CD8-positive, alpha-beta memory T cell (primary cell): Measurements from ENCODE around the gene PMS2. TPM values are rescaled to one million over a fixed set of nuclear protein-coding genes. Genes with fewer than 3 reads are reported as not detected.

ENCODE experiments used
- CTCF ChIA-PET: fragments of 350-600 bp; sonication (Branson Sonifier 250); formaldehyde crosslinking; loops from one replicate; lab custom pipeline; 2021; ENCODE audit warnings: antibody characterized with exemption; lab: Charles Lee
- POLR2A ChIA-PET: fragments of 350-600 bp; sonication (Branson Sonifier 250); formaldehyde crosslinking; loops from one replicate; lab custom pipeline; 2021; ENCODE audit warnings: antibody characterized with exemption; lab: Charles Lee
- DNase-seq, 5 donors: peaks; one replicate each; pipeline versions ENCODE4 v3.0.0 to v3.0.0-alpha.2; 2020 to 2022; ENCODE audit warnings: mixed read lengths in 1 of 5
- H3K27ac ChIP-seq: one replicate; pipeline ENCODE4 v1.7.0; 2013; ENCODE audit warnings: low read depth, mild to moderate bottlenecking, low read length, moderate library complexity
- H3K27me3 ChIP-seq: 2 replicates; pipeline ENCODE4 v1.7.0; 2013; ENCODE audit warnings: low read length, mild to moderate bottlenecking; ENCODE audit not compliant: insufficient read depth, poor library complexity, severe bottlenecking
- H3K36me3 ChIP-seq: 2 replicates; pipeline ENCODE4 v1.7.0; 2013; ENCODE audit warnings: mild to moderate bottlenecking, low read length, moderate library complexity; ENCODE audit not compliant: insufficient read depth
- H3K4me1 ChIP-seq: 2 replicates; pipeline ENCODE4 v1.7.0; 2013; ENCODE audit warnings: mild to moderate bottlenecking, low read length, moderate library complexity; ENCODE audit not compliant: insufficient read depth
- H3K4me3 ChIP-seq: 2 replicates; pipeline ENCODE4 v1.7.0; 2013; ENCODE audit warnings: mild to moderate bottlenecking, low read length
- H3K9me3 ChIP-seq: 2 replicates; pipeline ENCODE4 v1.7.0; 2013; ENCODE audit warnings: mild to moderate bottlenecking, low read length
- H3K27ac Mint-ChIP-seq, 8 donors: one replicate each; pipeline ENCODE4 v1.8.0; 2020 to 2021; ENCODE audit warnings: mixed read lengths in 8 of 8, mild to moderate bottlenecking in 6 of 8, inconsistent platforms in 3 of 8, moderate library complexity in 3 of 8
- H3K27me3 Mint-ChIP-seq, 2 donors: one replicate each; pipeline ENCODE4 v1.8.0; 2020 to 2021; ENCODE audit warnings: mixed read lengths in 2 of 2, mild to moderate bottlenecking in 1 of 2, moderate library complexity in 1 of 2
- H3K36me3 Mint-ChIP-seq, 3 donors: one replicate each; pipeline ENCODE4 v1.8.0; 2020 to 2021; ENCODE audit warnings: mixed read lengths in 3 of 3, inconsistent platforms in 1 of 3, mild to moderate bottlenecking in 1 of 3
- H3K4me1 Mint-ChIP-seq, 3 donors: one replicate each; pipeline ENCODE4 v1.8.0; 2020 to 2021; ENCODE audit warnings: mixed read lengths in 3 of 3, inconsistent platforms in 1 of 3, mild to moderate bottlenecking in 1 of 3
- H3K4me3 Mint-ChIP-seq, 7 donors: one replicate each; pipeline ENCODE4 v1.8.0; 2020 to 2021; ENCODE audit warnings: mixed read lengths in 7 of 7, mild to moderate bottlenecking in 6 of 7, moderate library complexity in 4 of 7, inconsistent platforms in 2 of 7
- H3K9me3 Mint-ChIP-seq, 5 donors: one replicate each; pipeline ENCODE4 v1.8.0; 2020 to 2022; ENCODE audit warnings: mixed read lengths in 5 of 5, mild to moderate bottlenecking in 3 of 5, moderate library complexity in 2 of 5, inconsistent platforms in 1 of 5
- polyA plus RNA-seq: library from polyadenylated mRNA; unstranded; fragments of 300-500 nt; fragmentation: Illumina TruSeq; gene quantifications from one replicate; pipeline ENCODE4 v1.2.3, GENCODE V29; 2021
- total RNA-seq, 2 experiments: library from RNA; stranded (reverse); gene quantifications; one replicate each; pipeline ENCODE4 v1.2.3, GENCODE V29; 2021

PMS2 gene
- total and polyA plus RNA-seq, 3 experiments from 2014 or later, result 16.7 to 26.0 (median 22.6) TPM

DNA sequence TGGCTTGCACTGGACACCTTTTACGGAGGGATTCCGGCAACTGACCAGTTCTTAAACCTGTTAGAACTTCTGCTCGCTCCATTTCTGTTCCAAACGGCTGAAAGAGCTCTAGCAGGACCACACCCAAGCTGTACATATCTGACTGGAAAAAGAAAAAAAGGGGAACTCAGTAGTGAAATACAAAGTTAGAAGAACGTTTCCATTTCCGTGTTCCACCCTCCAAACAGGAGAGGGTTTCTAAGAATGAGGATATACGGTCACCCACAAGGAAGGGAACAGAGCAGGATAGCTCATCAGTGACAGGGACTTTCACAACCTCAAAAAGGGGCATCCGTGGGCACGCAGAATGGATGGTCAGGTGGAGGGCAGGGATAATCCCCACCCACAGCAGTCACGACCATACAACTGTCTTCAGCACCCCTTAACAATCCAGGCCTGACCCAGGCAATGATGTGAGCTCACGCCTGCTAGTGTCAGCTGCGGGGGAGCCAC, 18.0 kb upstream of the PMS2 start:
- Histone ChIP-seq H3K27me3 (no peaks in the 10 kb centered on the region), H3K4me3 (peak overlapping the region; percentile 59), H3K27ac (peak overlapping the region; percentile 59), H3K36me3 (peaks cover 26% of the 10 kb centered on the region), H3K9me3 (no peaks in the 10 kb centered on the region), H3K4me1 (peaks cover 20% of the 10 kb centered on the region)
- H3K9me3 Mint-ChIP-seq, result no peaks in the 10 kb centered on the region
- H3K27ac Mint-ChIP-seq, result peak overlapping the region; percentile 74 to 97 (median 90)
- CTCF ChIA-PET, result interaction anchor here (1.0 to 1.5 kb wide), 3 partner anchors 12 to 18 kb away, joined by 3 to 6 read pairs (median 4); partner anchors contain the start of genes AIMP2 and PMS2
- H3K4me1 Mint-ChIP-seq, result peaks cover 28 to 32% (median 30%) of the 10 kb centered on the region in 3 donors
- H3K27me3 Mint-ChIP-seq, result no peaks in the 10 kb centered on the region
- peaks cover 15 to 88% (median 26%) of the 10 kb centered on the region in 3 donors for H3K36me3 Mint-ChIP-seq
- DNase-seq, result no peak
- POLR2A ChIA-PET, result interaction anchor here (0.6 kb wide), 1 partner anchor 29 kb away, joined by 3 read pairs; no protein-coding TSS in a partner anchor
- peak overlapping the region in 4 of 7 donors; percentile 75 to 88 (median 82) for H3K4me3 Mint-ChIP-seq

DNA sequence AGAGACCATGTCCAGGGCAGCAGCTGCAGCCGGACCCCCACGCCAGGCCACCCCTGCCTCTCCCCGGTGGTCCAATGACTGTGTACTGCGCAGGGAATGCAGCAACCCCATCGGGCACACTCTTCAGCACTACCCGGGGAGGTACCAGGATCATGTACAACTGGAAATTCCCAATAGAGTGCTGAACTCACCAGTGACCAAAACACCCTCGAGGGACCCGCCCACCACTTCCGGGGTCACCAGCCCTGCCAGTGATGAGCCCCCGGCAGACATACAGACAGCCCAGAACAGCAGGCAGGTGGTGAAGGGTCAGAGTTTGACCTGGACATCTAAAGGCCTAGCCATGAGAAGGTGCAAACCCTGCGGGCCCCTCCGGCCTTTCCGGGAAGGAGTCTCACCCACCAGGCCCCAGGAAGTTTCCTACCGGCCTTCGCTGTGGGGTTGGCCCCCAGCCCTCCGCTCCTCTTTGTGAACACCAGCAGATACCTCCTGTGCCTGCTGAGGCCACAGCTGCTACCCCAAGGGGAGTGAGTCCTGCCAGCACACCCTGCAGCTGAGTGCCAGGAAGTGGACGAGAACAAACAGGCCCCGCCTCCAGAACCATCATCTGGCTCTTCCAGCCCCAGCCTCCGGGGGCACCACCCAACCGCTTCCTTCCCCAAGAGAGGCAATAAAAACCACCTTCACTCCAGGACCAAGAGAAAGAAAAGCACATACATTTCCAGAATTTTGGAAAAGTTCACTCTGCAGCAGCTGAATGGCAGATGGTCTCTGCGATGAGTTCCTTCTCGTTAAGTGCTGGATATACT, 17.4 kb upstream of the PMS2 start:
- Histone ChIP-seq H3K4me1 (peaks cover 20% of the 10 kb centered on the region), H3K27ac (peak overlapping the region; percentile 59), H3K4me3 (peak overlapping the region; percentile 59), H3K36me3 (peaks cover 32% of the 10 kb centered on the region), H3K9me3 (no peaks in the 10 kb centered on the region), H3K27me3 (no peaks in the 10 kb centered on the region)
- Mint-ChIP-seq H3K36me3 (peaks cover 15 to 89% (median 27%) of the 10 kb centered on the region in 3 donors), H3K4me1 (peaks cover 22 to 25% (median 24%) of the 10 kb centered on the region in 3 donors), H3K27me3 (no peaks in the 10 kb centered on the region), H3K4me3 (peak overlapping the region; percentile 69 to 88 (median 78)), H3K27ac (peak overlapping the region; percentile 80 to 97 (median 90)), H3K9me3 (no peaks in the 10 kb centered on the region)
- peak; percentile 55 to 79 (median 68) for DNase-seq
- ChIA-PET POLR2A (interaction anchor here (0.5 kb wide), 1 partner anchor 29 kb away, joined by 4 read pairs; no protein-coding TSS in a partner anchor), CTCF (interaction anchor here (1.0 to 1.8 kb wide), 6 partner anchors 13 to 297 kb away, joined by 3 to 6 read pairs (median 4); partner anchors contain the start of genes AIMP2 and PMS2)

DNA sequence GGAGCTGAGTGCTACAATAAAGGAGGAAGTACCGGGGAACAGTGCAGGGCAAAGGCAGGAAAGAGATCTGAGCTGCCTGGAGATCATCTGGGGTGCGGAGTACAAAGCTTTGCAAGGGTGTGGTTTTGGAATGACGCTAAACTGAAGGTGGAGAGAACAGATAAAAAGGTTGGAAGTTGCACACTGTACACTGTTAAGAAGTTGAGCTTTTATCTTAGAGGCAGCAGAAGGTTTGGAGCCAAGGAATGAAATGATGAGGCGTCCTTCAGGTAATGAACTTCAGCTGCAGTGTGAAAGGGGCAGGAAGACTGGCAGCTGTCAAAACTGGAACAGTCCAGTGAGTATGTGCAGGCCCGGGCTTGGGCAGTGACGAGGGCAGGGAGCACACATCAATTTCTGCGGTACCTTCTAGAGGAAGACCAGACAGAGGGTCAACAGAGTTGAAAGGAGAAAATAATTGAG, 15.2 kb upstream of the PMS2 start:
- Mint-ChIP-seq H3K9me3 (no peaks in the 10 kb centered on the region), H3K4me3 (peak overlapping the region in 1 of 7 donors; percentile 51), H3K4me1 (peaks cover 18 to 23% (median 18%) of the 10 kb centered on the region in 3 donors), H3K36me3 (peaks cover 15 to 90% (median 29%) of the 10 kb centered on the region in 3 donors), H3K27ac (peak overlapping the region in 5 of 8 donors; percentile 28 to 91 (median 62)), H3K27me3 (peaks cover 0 to 2% of the 10 kb centered on the region in 2 donors)
- no peak for DNase-seq
- Histone ChIP-seq H3K4me3 (no peak overlapping the region), H3K27ac (no peak overlapping the region), H3K36me3 (peaks cover 32% of the 10 kb centered on the region), H3K9me3 (no peaks in the 10 kb centered on the region), H3K4me1 (peaks cover 20% of the 10 kb centered on the region), H3K27me3 (no peaks in the 10 kb centered on the region)
- ChIA-PET CTCF (interaction anchor here (1.5 to 1.9 kb wide), 3 partner anchors 9 to 83 kb away, joined by 3 to 6 read pairs (median 4); no protein-coding TSS in a partner anchor), POLR2A (interaction anchor here (0.5 kb wide), 1 partner anchor 17 kb away, joined by 3 read pairs; no protein-coding TSS in a partner anchor)

DNA sequence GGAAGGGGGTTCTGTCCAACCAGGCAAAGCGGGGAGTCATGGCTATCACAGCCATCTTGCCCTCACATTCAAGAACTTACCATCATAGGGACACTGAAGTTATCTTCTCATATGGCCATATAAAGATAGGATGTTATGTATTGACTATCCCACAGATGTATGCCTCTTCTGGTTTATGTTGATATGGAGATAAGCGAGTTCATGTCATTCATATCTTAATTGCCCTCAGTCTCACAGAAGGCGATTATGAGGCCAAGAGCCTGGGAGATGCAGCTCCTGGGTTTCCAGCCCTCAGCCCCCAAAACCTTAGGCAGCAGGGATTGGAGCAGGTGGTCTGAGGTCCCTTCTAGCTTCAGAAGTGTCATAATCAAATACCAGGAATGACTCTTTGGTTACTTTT, 13.9 kb upstream of the PMS2 start:
- no peaks in the 10 kb centered on the region for H3K9me3 ChIP-seq
- Mint-ChIP-seq H3K4me1 (peaks cover 17 to 19% (median 18%) of the 10 kb centered on the region in 3 donors), H3K27me3 (peaks cover 0 to 2% of the 10 kb centered on the region in 2 donors), H3K9me3 (no peaks in the 10 kb centered on the region), H3K36me3 (peaks cover 11 to 84% (median 25%) of the 10 kb centered on the region in 3 donors), H3K27ac (peak overlapping the region in 5 of 8 donors; percentile 11 to 79 (median 29)), H3K4me3 (no peak overlapping the region)
- peaks cover 34% of the 10 kb centered on the region for H3K36me3 ChIP-seq
- H3K27me3 ChIP-seq, result no peaks in the 10 kb centered on the region
- H3K4me3 ChIP-seq, result no peak overlapping the region
- peaks cover 20% of the 10 kb centered on the region for H3K4me1 ChIP-seq
- ChIA-PET CTCF (interaction anchor here (1.0 to 1.9 kb wide), 2 partner anchors 34 to 84 kb away, joined by 3 to 6 read pairs; no protein-coding TSS in a partner anchor), POLR2A (no interaction called here)
- DNase-seq, result no peak
- H3K27ac ChIP-seq, result no peak overlapping the region

DNA sequence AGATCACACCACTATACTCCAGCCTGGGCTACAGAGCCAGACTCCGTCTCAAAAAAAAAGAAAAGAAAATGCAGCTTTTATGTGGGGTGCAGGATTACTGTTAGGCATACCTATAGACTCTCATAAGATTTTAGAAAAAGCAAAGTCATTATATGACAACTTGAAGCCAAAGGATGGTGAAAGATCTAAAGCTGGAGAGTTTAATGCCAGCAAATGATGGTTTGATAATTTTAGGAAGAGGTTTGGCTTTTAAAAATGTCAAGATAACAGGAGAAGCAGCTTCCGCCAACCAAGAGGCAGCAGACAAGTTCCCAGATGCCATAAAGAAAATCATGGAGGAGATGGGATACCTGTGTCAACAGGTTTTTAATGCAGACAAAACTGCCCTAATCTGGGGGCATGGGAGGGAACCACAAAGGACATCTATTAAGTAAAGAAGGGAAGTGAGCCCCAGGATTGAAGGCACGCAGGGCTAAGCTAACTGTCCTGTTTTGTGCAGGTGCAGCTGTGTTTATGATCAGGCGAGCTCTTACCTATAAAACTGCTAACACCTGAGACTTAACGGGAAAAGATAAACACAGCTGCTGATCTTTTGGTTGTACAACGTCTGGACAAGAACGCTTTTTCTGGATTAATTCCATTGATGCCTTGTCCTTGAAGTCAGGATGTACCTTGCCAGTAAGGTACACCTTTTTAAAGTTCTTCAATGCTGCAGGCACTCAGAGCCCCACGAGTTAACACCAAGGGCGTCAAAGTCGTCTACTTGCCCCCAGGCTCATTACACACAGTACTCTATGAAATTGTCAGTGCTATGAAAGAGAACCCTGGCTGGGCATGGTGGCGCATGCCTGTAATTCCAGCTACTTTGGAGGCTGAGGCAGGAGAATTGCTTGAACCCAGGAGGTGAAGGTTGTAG, 11.8 kb upstream of the PMS2 start:
- peaks cover 46% of the 10 kb centered on the region for H3K36me3 ChIP-seq
- peaks cover 5% of the 10 kb centered on the region for H3K4me1 ChIP-seq
- H3K27ac Mint-ChIP-seq, result peak overlapping the region in 4 of 8 donors; percentile 3 to 67 (median 29)
- H3K9me3 Mint-ChIP-seq, result no peaks in the 10 kb centered on the region
- ChIA-PET POLR2A (no interaction called here), CTCF (interaction anchor here (0.8 to 0.9 kb wide), 2 partner anchors 23 to 86 kb away, joined by 3 read pairs; no protein-coding TSS in a partner anchor)
- peaks cover 11 to 84% (median 19%) of the 10 kb centered on the region in 3 donors for H3K36me3 Mint-ChIP-seq
- DNase-seq, result no peak
- no peaks in the 10 kb centered on the region for H3K9me3 ChIP-seq
- H3K4me3 Mint-ChIP-seq, result peak overlapping the region in 1 of 7 donors; percentile 35
- no peak overlapping the region for H3K27ac ChIP-seq
- no peaks in the 10 kb centered on the region for H3K4me1 Mint-ChIP-seq
- no peak overlapping the region for H3K4me3 ChIP-seq
- no peaks in the 10 kb centered on the region for H3K27me3 ChIP-seq
- H3K27me3 Mint-ChIP-seq, result peaks cover 0 to 2% of the 10 kb centered on the region in 2 donors

DNA sequence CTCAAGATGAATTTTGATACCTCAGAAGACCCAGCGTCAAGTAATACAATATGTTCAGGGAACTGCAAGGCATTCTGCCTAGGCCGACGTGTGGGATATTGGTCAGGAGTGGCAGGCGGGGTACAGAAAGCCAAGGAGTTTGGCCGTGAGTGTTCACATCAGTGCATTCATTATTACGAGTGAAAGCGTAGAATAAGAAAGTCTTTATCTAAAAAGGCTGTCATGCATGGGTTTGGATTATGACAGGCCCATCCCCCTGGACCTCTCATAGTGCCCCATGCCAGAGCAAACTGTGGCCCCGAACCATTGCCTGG, 7.8 kb upstream of the PMS2 start:
- CTCF ChIA-PET, result no interaction called here
- H3K27ac Mint-ChIP-seq, result peak overlapping the region in 1 of 8 donors; percentile 8
- H3K9me3 Mint-ChIP-seq, result no peaks in the 10 kb centered on the region
- H3K36me3 Mint-ChIP-seq, result peaks cover 0 to 66% (median 2%) of the 10 kb centered on the region in 3 donors
- Histone ChIP-seq H3K9me3 (no peaks in the 10 kb centered on the region), H3K36me3 (peaks cover 26% of the 10 kb centered on the region), H3K27ac (peak overlapping the region; percentile 56), H3K4me1 (no peaks in the 10 kb centered on the region), H3K27me3 (no peaks in the 10 kb centered on the region), H3K4me3 (no peak overlapping the region)
- peaks cover 10 to 23% (median 15%) of the 10 kb centered on the region in 3 donors for H3K4me1 Mint-ChIP-seq
- DNase-seq, result no peak
- POLR2A ChIA-PET, result no interaction called here
- H3K27me3 Mint-ChIP-seq, result peaks cover 0 to 2% of the 10 kb centered on the region in 2 donors
- no peak overlapping the region for H3K4me3 Mint-ChIP-seq
